Left forelimb (tissue), 1 donor: ENCODE data around the gene EYA2.

ENCODE experiments used
- DNase-seq: peaks from one replicate; pipeline ENCODE4 v3.0.0-alpha.2; 2018; ENCODE audit warnings: low spot score

EYA2 gene

GRCh38 chr20:47111576-47111975 lies 216.9 kb downstream of the EYA2 start:
- DNase-seq, result no peak

GRCh38 chr20:47113362-47114109 lies 218.9 kb downstream of the EYA2 start:
- no peak for DNase-seq

- no peak for DNase-seq
Measured at GRCh38 chr20:47115694-47116093, 221.1 kb downstream of the EYA2 start.

GRCh38 chr20:47117371-47117770 lies 222.7 kb downstream of the EYA2 start:
- DNase-seq, result no peak

GRCh38 chr20:47117773-47118172 lies 223.1 kb downstream of the EYA2 start:
- DNase-seq, result no peak

GRCh38 chr20:47118206-47118605 lies 223.6 kb downstream of the EYA2 start:
- DNase-seq, result no peak

- no peak for DNase-seq
Measured at GRCh38 chr20:47118641-47119040, 224.0 kb downstream of the EYA2 start.

GRCh38 chr20:47120346-47120936 lies 225.8 kb downstream of the EYA2 start:
- no peak for DNase-seq

GRCh38 chr20:47122560-47122959 lies 227.9 kb downstream of the EYA2 start:
- no peak for DNase-seq

- DNase-seq, result no peak
Measured at GRCh38 chr20:47124181-47124717, 229.6 kb downstream of the EYA2 start.

- no peak for DNase-seq
Measured at GRCh38 chr20:47125508-47125757, 230.8 kb downstream of the EYA2 start.

GRCh38 chr20:47125758-47126591 lies 231.3 kb downstream of the EYA2 start:
- no peak for DNase-seq

- DNase-seq, result no peak
Measured at GRCh38 chr20:47126709-47127108, 232.1 kb downstream of the EYA2 start.

- DNase-seq, result no peak
Measured at GRCh38 chr20:47127546-47127945, 232.9 kb downstream of the EYA2 start.

GRCh38 chr20:47127999-47128398 lies 233.4 kb downstream of the EYA2 start:
- no peak for DNase-seq

GRCh38 chr20:47129306-47129705 lies 234.7 kb downstream of the EYA2 start:
- no peak for DNase-seq

- no peak for DNase-seq
Measured at GRCh38 chr20:47133809-47134456, 239.3 kb downstream of the EYA2 start.

GRCh38 chr20:47136782-47137181 lies 242.1 kb downstream of the EYA2 start:
- DNase-seq, result no peak

- DNase-seq, result no peak
Measured at GRCh38 chr20:47137231-47137870, 242.7 kb downstream of the EYA2 start.

- DNase-seq, result no peak
Measured at GRCh38 chr20:47139934-47140535, 245.4 kb downstream of the EYA2 start.

GRCh38 chr20:47141350-47141921 lies 246.8 kb downstream of the EYA2 start:
- DNase-seq, result no peak
